DOHH2 (cell line): ENCODE measurements around the gene TAS2R30.

Experiments used
- EZH2phosphoT487 ChIP-seq: fragments of 200-600 bp; sonication (generic); IDR thresholded peaks from 2 replicates; pipeline ENCODE4 v1.6.1; 2017; ENCODE audit warnings: borderline replicate concordance, mild to moderate bottlenecking, antibody characterized with exemption, low read length, moderate library complexity, mixed read lengths
- TF ChIP-seq, protein P1 (sequence below): fragments of 200-600 bp; sonication (generic); IDR thresholded peaks from one replicate; pipeline ENCODE4 v1.5.1; 2014; ENCODE audit warnings: antibody characterized with exemption, mild to moderate bottlenecking, low read depth, low read length; ENCODE audit not compliant: poor library complexity, severe bottlenecking

DNA sequence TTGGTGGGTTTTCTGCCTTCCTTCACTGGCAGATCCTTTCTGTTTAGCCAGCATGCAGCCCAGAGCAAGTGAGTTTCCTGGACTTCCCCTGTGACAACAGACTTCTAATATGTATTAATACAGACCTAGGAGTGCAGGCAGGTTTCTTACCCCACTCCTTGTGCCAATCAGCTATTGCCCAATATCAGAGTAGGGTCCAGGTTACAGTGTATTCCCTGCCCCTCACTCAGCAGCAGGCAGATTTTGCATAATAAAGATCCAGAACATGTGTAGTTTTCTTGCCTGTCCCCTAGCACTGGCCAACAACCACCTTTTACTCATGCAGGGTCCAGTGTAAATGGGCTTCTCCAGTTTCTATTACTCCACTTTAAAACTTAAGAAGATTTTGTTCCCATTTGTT, 31.9 kb upstream of the TAS2R30 start:
- TF ChIP-seq, protein P1, sequence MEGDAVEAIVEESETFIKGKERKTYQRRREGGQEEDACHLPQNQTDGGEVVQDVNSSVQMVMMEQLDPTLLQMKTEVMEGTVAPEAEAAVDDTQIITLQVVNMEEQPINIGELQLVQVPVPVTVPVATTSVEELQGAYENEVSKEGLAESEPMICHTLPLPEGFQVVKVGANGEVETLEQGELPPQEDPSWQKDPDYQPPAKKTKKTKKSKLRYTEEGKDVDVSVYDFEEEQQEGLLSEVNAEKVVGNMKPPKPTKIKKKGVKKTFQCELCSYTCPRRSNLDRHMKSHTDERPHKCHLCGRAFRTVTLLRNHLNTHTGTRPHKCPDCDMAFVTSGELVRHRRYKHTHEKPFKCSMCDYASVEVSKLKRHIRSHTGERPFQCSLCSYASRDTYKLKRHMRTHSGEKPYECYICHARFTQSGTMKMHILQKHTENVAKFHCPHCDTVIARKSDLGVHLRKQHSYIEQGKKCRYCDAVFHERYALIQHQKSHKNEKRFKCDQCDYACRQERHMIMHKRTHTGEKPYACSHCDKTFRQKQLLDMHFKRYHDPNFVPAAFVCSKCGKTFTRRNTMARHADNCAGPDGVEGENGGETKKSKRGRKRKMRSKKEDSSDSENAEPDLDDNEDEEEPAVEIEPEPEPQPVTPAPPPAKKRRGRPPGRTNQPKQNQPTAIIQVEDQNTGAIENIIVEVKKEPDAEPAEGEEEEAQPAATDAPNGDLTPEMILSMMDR, result no peak
- no peak for TF ChIP-seq EZH2phosphoT487
